GM19025 (cell line): ENCODE measurements around the gene ZNF18.
"Not testable (repeated sequence)": the region's sequence is repeated elsewhere in the genome, so short reads cannot be mapped to it uniquely, and the experiment has no call there.

ENCODE experiments used
- ATAC-seq: cut with Tn5 transposase; IDR thresholded peaks from one replicate; pipeline ENCODE4 v1.9.1; 2021; ENCODE audit warnings: mild to moderate bottlenecking, low read depth, moderate library complexity; ENCODE audit not compliant: unreplicated experiment

The ZNF18 gene

DNA sequence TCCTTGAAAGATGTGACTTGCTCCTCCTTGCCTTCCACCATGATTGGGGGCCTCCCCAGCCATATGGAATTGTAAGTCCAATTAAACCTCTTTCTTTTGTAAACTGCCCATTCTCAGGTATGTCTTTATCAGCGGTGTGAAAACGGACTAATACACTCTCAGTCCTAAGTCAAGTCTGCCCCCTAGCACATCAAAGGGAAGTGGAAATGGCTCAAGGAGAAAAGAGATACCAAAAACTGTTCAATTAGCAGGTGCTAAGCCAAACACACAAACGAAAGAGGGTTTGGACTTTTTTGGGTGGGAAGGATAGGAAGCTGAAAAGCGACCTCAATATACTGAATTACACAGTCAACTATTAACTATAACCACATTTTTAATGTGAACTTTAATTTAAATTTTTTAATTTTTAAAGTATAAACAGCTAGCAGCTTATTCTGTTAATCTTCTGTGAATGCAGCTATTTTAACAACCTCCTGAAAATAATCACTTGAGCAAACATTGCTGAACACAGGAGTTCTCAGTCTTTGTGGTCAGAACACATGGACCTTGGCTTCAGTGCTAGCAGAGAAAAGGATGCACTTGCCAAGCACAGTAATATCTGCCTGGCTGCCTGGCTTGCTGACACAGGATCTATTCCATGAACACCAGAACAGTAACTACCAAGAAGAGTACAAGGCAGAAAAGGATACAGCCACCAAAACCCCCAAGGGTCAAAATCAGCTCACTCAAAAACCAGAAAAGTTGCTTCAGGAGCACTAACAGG is 10.9 kb downstream of the ZNF18 start:
- ATAC-seq: no peak

DNA sequence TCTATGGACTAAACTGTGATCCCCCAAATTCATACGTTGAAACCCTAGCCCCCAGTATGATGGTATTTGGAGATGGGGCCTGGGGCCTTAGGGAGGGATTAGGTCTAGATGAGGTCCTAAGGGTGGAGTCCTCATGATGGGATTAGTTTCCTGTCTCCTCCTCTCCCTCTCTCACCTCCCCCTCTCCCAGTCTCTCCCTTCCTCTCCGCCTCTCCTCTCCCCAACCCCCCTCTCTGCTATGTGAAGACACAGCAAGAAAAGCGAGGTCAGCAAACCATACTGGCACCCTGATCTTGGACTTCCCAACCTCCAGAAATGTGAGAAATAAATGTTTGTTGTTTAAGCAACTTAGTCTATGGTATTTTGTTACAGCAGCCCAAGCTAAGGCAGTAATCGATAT is 15.4 kb downstream of the ZNF18 start:
- no peak for ATAC-seq

DNA sequence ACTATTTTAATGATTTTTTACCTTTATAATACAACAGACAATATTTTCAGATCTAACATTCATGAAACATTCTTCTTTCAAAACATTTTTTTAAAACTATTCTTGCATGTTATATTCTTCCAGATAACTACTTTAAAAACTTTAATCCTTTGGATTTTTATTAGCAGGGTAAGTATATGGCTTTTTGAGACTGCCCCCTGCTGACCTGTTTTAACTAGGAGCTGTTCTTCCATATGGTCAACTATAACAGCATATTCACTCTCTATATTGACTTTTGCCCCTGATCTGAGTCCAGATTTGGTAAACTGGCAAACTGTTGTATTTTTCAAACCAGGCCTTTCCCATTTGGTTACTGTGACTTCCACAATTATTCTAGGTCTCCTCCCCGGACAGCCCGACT is 16.5 kb downstream of the ZNF18 start:
- ATAC-seq: no peak

DNA sequence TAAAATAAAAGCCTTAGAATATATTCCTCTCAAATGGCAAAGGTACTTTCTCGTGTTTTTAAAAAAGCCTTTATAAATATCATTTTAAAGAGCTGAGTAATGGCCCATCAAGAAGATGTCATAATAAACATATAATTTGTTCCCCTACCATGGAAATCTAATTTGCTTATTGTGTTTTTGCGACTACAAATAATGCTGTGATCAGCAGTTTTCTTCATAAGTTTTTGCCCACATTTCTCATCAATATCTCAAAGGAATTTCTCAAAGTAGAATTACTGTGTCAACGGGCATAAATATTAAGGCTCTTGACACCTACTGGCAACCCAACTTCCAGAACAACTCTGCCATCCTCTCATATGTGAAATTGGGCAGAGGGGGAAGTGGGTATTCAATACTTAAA is 17.5 kb downstream of the ZNF18 start:
- no peak for ATAC-seq

DNA sequence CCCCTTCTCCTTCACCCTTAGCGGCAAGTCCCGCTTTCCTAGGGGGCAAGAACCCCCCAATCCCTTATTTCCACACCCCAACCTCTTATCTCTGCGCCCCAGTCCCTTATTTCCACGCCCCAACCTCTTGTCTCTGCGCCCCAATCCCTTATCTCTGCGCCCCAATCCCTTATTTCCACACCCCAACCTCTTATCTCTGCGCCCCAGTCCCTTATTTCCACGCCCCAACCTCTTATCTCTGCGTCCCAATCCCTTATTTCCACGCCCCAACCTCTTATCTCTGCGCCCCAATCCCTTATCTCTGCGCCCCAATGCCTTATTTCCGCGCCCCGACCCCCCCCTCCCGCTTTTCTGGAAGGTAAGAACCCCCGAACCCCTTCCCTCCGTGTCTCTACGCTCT is 24.5 kb downstream of the ZNF18 start:
- ATAC-seq: not testable (repeated sequence)

DNA sequence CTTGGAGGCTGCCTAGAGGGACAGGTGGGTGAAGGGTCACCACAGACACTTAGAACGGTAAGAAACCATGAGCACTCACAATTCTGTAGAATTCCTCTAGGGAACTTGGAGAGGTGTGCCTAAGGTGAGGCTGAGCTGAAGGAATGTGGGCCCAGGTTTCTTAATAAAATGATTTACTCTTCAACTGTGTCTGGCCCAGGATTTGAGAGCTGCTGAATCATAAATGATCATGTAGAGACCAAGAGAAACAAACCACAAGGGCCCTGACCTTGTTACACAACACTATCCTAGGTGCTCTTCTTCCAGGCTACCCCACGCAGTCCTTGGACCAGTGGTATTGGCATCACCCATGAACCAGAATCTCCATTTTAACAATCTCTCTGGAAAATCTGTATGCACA is 27.7 kb downstream of the ZNF18 start:
- ATAC-seq: no peak

DNA sequence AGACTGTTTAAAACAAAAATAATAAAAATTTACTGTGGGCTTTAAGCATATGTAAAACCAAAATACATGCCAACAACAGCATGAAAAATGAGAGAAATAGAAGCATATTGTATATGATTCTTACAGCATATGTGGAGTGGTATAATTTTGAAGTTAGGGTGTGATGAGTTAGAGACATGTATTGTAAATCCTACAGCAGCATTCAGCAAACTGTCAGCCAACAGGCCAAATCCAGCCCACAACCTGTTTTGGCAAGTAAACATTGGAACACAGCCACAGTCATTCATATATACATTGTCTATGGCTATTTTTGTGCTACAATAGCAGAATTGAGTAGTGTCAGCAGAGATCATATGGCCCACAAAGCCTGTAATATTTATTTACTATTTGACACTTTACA is 42.3 kb downstream of the ZNF18 start:
- ATAC-seq: no peak

DNA sequence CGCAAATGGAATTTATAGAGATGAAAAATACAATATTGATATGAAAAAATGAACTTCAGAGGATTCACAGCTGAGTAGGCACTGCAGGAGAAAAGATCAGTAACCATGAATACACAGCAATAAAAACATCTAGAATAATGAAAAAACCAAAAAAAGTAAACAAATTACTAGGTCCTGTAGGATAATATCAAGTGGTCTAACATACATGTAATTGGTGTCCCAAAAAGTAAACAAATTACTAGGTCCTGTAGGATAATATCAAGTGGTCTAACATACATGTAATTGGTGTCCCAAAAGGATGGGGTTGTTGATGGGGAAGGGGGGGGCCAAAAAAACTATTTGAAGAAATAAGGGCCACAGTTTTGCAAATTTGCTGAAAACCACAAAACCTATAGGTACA is 43.4 kb downstream of the ZNF18 start:
- ATAC-seq: no peak

DNA sequence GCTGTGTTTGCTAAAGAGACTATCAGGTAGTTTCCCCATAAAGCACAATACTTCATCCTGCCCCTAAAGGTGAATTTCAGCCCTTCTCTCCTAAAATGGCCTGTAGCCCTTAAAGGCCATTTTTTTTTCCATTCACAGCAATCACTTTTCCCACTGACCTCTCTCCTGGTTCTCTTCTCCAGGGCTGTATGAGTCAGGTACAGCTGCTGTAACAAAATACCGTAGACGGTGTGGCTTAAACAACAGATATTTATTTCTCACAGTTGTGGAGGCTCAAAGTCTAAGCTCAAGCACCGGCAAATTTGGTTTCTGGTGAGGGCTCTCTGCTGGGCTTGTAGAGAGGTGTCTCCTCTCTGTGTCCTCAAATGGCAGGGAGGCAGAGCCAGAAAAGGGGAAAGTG is 44.7 kb downstream of the ZNF18 start:
- ATAC-seq: no peak

DNA sequence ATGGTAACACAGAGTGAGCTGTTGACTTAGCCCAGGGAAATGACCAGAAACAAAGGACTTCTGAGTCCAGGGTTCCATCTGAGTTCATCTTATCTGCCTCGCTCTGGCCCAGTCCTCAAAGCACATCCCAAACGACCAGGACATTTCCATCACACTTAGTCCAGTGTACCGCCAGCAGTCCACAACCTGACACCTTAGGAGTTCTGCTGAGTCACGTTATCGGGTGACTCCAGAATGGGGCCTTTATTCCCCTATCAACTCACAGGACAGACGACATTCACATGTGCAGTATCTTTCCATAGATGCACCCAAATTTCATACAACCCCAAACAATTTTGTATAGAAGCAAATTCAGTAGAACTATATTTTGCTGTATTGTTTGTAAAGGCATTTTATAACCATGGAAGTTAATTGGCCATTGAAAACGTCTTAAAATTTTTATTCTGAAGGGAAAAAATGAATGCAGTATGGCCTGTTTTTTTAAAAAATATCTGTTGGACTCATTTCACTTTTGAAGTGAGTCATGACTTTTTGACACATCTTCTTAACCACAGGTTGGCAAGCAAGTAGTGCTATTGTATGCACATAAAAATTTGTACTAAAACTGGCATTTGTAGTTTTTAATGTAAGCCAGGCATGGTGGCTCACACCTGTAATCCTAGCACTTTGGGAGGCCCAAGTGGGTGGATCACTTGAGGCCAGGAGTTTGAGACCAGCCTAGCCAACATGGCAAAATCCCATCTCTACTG is 46.3 kb downstream of the ZNF18 start:
- no peak for ATAC-seq

DNA sequence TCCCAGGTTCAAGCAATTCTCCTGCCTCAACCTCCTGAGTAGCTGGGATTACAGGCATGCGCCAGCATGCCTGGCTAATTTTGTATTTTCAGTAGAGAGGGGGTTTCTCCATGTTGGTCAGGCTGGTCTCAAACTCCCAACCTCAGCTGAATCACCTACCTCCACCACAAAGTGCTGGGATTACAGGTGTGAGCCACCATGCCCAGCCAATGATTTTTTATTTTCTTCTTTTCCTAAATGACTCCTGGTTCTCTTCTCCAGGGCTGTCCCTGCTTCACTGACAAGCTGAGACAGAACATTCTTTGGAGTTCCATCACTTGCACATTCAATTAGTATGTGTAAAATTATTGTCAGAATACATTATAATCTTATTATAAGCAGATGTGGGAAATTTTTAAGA is 47.7 kb downstream of the ZNF18 start:
- ATAC-seq: not testable (repeated sequence)

DNA sequence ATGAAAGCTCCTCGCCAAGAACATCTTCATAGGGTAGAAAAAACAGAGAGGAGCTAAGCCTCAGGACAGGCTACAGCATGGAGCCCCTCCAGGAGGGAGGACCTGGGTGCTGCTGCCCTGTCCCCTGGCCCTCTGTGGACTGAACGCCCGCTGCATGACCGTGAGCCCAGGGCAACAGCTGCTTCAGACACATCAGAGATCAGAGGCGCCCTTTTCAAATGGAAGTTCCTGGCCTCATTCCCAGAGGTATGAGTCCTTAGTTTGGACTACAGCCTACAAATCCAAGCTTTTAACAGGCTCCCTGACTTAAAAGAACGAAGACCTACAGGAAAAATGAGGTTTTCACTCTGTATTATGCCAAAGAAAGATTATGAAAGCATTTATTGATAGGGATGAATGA is 48.5 kb downstream of the ZNF18 start:
- no peak for ATAC-seq

DNA sequence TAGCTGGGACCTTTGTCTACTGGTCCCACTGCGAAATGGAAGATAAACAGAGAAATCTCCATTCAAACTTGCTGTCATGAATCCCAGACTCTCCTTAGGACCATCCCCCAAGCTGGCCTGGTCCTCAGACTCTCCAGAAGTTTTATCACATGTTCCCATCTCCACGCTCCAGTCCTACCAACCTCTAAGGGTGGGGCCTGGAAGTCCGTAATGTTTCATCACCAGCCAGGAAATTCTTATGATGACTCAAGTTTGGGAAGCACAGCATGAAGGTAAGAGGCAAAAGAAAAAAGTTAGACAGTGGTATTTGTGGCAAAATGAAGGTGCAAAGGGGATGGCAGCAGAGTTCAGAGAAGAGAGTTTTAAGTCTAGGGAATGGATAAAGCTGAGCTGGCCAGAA is 52.7 kb downstream of the ZNF18 start:
- ATAC-seq: no peak

DNA sequence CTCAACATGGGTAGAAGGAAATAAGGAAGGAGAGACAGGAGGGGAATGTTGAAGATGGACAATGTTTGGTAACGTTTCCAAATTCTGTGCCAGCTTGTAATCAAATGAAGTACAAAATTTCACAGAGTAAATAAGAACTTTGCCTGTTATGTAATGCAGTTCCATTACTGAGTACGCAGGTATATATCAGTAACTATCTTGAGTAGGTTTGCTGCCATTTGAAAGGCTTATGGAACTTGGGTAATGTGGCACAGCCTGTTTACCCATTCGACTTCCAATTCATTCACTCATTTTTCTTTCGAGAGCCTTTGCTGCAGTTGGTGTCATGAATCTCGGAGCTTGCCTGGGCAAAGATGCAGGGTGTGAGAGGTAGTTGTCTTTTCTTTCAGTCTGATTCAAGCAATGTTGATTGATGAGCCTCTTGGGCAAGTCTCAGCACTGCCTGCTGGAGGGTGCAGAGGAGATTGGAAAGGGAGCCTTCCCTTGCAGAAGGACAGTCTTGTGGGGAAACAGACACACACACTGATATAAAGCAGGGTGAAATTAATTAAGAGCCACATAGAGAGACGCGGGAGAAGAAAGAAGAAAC is 53.4 kb downstream of the ZNF18 start:
- ATAC-seq: no peak

DNA sequence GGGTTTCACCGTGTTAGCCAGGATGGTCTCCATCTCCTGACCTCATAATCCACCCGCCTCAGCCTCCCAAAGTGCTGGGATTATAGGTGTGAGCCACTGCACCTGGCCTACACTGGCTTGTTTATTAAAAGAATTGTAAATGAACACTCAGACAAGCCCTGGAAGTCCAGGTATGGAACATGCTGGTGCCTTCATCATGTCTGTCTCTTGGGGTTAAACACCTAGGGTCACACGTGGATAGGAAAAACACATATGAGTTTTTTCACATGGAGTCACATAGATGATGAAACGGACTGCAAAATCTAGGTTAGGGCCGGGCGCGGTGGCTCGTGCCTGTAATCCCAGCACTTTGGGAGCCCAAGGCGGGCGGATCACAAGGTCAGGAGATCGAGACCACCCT is 54.2 kb downstream of the ZNF18 start:
- not testable (repeated sequence) for ATAC-seq

DNA sequence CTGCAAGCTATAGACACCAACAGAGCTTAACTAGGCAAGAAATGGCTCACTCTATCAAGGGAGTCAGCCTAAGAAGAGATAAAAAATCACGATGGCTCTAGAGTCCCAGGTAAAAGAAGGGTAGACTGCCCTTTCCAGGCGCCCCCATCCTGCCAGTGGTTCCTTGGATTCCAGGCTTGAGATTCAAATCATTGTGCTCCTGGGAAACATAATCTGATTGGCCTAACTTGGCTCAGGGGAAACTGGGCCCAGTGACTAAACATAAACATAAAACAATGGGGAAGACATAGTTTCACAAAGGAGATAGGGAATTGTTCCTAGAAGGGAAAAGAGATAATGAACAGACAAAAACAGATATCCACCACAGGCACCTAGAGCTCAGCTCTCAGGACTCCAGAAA is 56.4 kb downstream of the ZNF18 start:
- no peak for ATAC-seq

DNA sequence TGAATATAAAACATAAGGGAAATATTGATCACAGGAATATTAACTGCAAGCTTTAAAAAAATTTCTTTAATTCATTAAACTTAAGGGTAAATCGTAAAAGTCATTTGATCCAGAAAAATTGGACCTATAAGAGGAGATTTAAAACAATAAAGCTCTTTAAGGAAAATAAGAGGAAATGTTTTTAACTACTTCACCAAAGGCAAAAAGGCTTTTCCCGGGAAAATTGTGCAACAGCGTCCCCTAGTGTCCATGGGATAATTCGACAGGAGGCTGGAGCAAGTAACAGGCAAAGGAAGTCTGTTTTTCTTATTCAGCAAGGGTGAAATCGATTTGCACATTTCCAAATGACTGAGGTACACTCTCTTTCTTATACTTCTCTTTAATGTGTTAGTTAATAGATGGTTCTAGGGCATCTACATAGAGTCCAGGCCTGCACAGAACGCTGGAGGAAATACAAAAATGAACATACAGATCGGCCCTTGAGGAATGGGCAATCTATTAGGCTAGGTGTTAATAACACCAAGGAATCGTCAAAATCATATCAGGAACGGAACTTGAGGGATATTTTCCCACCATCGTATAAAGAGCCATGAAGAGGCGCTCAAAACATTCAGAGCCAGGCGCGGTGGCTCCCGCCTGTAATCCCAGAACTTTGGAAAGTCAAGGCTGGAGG is 61.4 kb downstream of the ZNF18 start:
- no peak for ATAC-seq

DNA sequence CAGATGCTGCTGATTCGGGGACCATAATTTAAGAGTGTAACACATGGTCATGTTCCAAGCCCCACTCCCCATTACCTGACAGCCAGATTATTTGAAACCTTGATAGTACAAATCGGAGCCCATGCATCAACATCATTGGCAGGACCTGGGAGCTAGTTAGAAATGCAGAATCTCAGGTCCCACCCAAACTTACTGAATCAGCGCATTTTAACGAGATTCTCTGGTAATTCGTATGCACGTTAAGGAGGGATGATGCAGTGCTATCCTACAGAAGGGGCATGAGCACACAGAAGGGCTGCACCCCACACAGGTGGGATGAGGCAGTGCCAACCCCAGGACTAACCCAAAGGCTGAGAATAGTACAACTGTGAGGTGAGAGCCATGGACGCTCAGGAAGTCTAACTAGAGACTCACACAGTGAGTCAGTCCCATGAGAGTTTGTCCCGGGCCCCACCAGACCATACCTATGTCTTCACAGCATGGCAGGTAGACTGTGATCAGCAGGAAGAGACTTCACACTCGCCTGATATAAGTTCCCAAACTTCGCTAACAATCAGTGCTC is 64.9 kb downstream of the ZNF18 start:
- ATAC-seq: no peak

DNA sequence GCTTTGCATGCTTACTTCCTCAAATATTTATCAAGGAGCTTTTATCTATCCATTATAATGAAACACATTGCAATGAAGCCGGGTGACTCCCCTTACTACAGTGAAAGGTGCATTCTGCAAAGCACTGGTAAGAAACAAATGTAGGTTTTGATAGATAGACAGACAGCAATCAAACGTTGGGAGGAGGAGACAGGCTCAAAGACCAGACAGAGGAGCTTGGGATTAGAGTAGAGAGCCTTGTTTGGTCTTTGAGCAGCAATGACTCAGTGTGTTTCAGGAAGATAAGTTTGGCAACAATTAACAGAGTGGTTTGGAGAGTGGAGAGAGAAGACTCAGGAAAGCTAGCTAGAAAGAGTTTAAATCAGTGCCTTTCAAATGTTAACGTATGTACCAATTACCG is 68.8 kb downstream of the ZNF18 start:
- ATAC-seq: no peak
